GM12864 (cell line): ENCODE results near the gene SLC66A2.

Experiments
- DNase-seq: peaks from one replicate; pipeline ENCODE4 v3.0.0-alpha.2; 2011; ENCODE audit warnings: low read depth
- H3K4me3 ChIP-seq: 2 replicates; pipeline ENCODE4 v1.5.1; 2011; ENCODE audit warnings: mild to moderate bottlenecking, low read depth, low read length, control low read depth
- CTCF ChIP-seq: IDR thresholded peaks from 2 replicates; pipeline ENCODE4 v1.5.1; 2011; ENCODE audit warnings: low read depth, mild to moderate bottlenecking, moderate library complexity, low read length, control low read depth, inconsistent platforms; ENCODE audit errors: missing control alignments

The SLC66A2 gene

GRCh38 chr18:79923896-79924585 is 27.4 kb downstream of the SLC66A2 start:
- no peak overlapping the region for H3K4me3 ChIP-seq
- DNase-seq, result no peak
- TF ChIP-seq CTCF, result no peak

- no peak overlapping the region for H3K4me3 ChIP-seq
- no peak for DNase-seq
- TF ChIP-seq CTCF, result no peak
Measured at GRCh38 chr18:79922971-79923411, 28.5 kb downstream of the SLC66A2 start.

GRCh38 chr18:79921984-79922965 is 29.2 kb downstream of the SLC66A2 start:
- TF ChIP-seq CTCF, result no peak
- no peak for DNase-seq
- H3K4me3 ChIP-seq, result no peak overlapping the region

GRCh38 chr18:79919089-79919488 is 32.4 kb downstream of the SLC66A2 start:
- no peak for DNase-seq
- H3K4me3 ChIP-seq, result no peak overlapping the region
- no peak for TF ChIP-seq CTCF

GRCh38 chr18:79918615-79919011 is 32.8 kb downstream of the SLC66A2 start:
- no peak overlapping the region for H3K4me3 ChIP-seq
- no peak for TF ChIP-seq CTCF
- DNase-seq, result no peak

GRCh38 chr18:79917853-79918614 is 33.4 kb downstream of the SLC66A2 start:
- DNase-seq, result no peak
- no peak for TF ChIP-seq CTCF
- no peak overlapping the region for H3K4me3 ChIP-seq
